GM19099 (cell line): ENCODE data around the gene UHRF1.

Experiments
- POLR2A ChIP-seq: IDR thresholded peaks from 3 replicates; pipeline ENCODE4 v1.6.1; 2011; ENCODE audit warnings: low read depth; ENCODE audit not compliant: insufficient read length; ENCODE audit errors: extremely low read depth

The UHRF1 gene

GRCh38 chr19:4909156-4909896 lies at the start of gene UHRF1:
TSS of gene UHRF1 (plus strand) at chr19:4909501. CDS start at chr19:4910886, 1,385 bp downstream.
- TF ChIP-seq POLR2A, result peak; percentile 77

GRCh38 chr19:4859697-4860096 lies 49.6 kb upstream of the UHRF1 start:
- no peak for TF ChIP-seq POLR2A

- no peak for TF ChIP-seq POLR2A
These were observed 48.2 kb upstream of the UHRF1 start for GRCh38 chr19:4861147-4861546.

- peak; percentile 33 for TF ChIP-seq POLR2A
These were observed 42.5 kb upstream of the UHRF1 start for GRCh38 chr19:4866595-4867424.

GRCh38 chr19:4867534-4868285 lies 41.6 kb upstream of the UHRF1 start, which contains the start of gene PLIN3:
TSS of gene PLIN3 (minus strand) at chr19:4867667. CDS start at chr19:4861394, 6,273 bp downstream.
- TF ChIP-seq POLR2A, result peak; percentile 35

- TF ChIP-seq POLR2A, result no peak
These were observed 40.9 kb upstream of the UHRF1 start for GRCh38 chr19:4868286-4868834.

GRCh38 chr19:4870025-4870700 lies 39.1 kb upstream of the UHRF1 start:
- TF ChIP-seq POLR2A, result no peak

- no peak for TF ChIP-seq POLR2A
These were observed 37.6 kb upstream of the UHRF1 start for GRCh38 chr19:4871711-4872110.

GRCh38 chr19:4873930-4874329 lies 35.4 kb upstream of the UHRF1 start:
- TF ChIP-seq POLR2A, result no peak

GRCh38 chr19:4877753-4878490 lies 31.4 kb upstream of the UHRF1 start:
- no peak for TF ChIP-seq POLR2A

- no peak for TF ChIP-seq POLR2A
These were observed 30.8 kb upstream of the UHRF1 start for GRCh38 chr19:4878491-4878968.

- no peak for TF ChIP-seq POLR2A
These were observed 30.3 kb upstream of the UHRF1 start for GRCh38 chr19:4879041-4879440.

- TF ChIP-seq POLR2A, result no peak
These were observed 20.1 kb upstream of the UHRF1 start for GRCh38 chr19:4889034-4889815.

GRCh38 chr19:4891066-4891465 lies 18.2 kb upstream of the UHRF1 start:
- TF ChIP-seq POLR2A, result no peak
